ENCODE measurements around the gene SH3GL3. TPM values are rescaled to one million over a fixed set of nuclear protein-coding genes. Genes with fewer than 3 reads are reported as not detected.
A peak's percentile ranks its signal among the peaks of the same experiment; 100 is the strongest.

Gene SH3GL3
- polyA plus RNA-seq, 2 of the 4 experiments (the other 2 are of a cell fraction), result 0.19 to 0.21 TPM

- TF ChIP-seq USF2 (IDR thresholded peaks at IDR 0.05) (no peak), HES2 (IDR thresholded peaks at IDR 0.05) (no peak), FOSB (CRISPR knock-in tag; IDR thresholded peaks at IDR 0.05) (no peak), TP53 (CRISPR knock-in tag; IDR thresholded peaks at IDR 0.05) (no peak), SREBF2 (IDR thresholded peaks at IDR 0.05) (no peak), JUNB (IDR thresholded peaks at IDR 0.05) (no peak), HOXA7 (CRISPR knock-in tag; IDR thresholded peaks at IDR 0.05) (no peak), PHF8 (IDR thresholded peaks at IDR 0.05; ENCODE audit: borderline replicate concordance, low read depth) (no peak), RFX5 (IDR thresholded peaks at IDR 0.05) (no peak), MAFK (IDR thresholded peaks at IDR 0.05; ENCODE audit: partially characterized antibody) (no peak)
- Histone ChIP-seq H3K4me1 (no peaks in the 10 kb centered on the region), H3K27ac (no peak overlapping the region), H3K4me3 (no peak overlapping the region), H3K9me3 (0 out of 3 replicates have a peak, but pooled peaks cover 6% of the 10 kb centered on the region), H3K4me2 (no peak overlapping the region)
- no peak for DNase-seq (ENCODE audit: low read depth in 1 of 2, low spot score in 1 of 2)
- no peak for ATAC-seq
- POLR2A ChIA-PET, result no interaction called here
- peak; percentile 36 for FAIRE-seq
- CTCF ChIA-PET, result no interaction called here
Observed at GRCh38 chr15:83486363-83486762, 39.2 kb downstream of the SH3GL3 start.

GRCh38 chr15:83487519-83487918 is 40.4 kb downstream of the SH3GL3 start:
- TF ChIP-seq NR3C1 (IDR thresholded peaks at IDR 0.05) (no peak), POLR2AphosphoS2 (conservative IDR thresholded peaks at IDR 0.05; ENCODE audit: low read length) (no peak), RNF2 (IDR thresholded peaks at IDR 0.05; ENCODE audit: borderline replicate concordance, low read depth) (no peak), HDAC2 (IDR thresholded peaks at IDR 0.05) (no peak), MAZ (IDR thresholded peaks at IDR 0.05; ENCODE audit: borderline replicate concordance, low read depth, low read length) (no peak), NPAS2 (CRISPR knock-in tag; IDR thresholded peaks at IDR 0.05; ENCODE audit: borderline replicate concordance) (no peak), RARB (CRISPR knock-in tag; IDR thresholded peaks at IDR 0.05) (no peak), HOXB13 (CRISPR knock-in tag; IDR thresholded peaks at IDR 0.05; ENCODE audit: low read depth) (no peak), POLR2A (IDR thresholded peaks at IDR 0.05; ENCODE audit: low read length) (no peak), RCOR1 (IDR thresholded peaks at IDR 0.05; ENCODE audit: low read depth, low read length) (no peak), CHD4 (IDR thresholded peaks at IDR 0.05; ENCODE audit: borderline replicate concordance) (no peak), EHF (CRISPR knock-in tag; IDR thresholded peaks at IDR 0.05) (no peak), ESRRA (IDR thresholded peaks at IDR 0.05; ENCODE audit: borderline replicate concordance, low read length) (no peak), MYC (IDR thresholded peaks at IDR 0.05; ENCODE audit: borderline replicate concordance, low read length) (no peak), KDM1A (IDR thresholded peaks at IDR 0.05; ENCODE audit: low read depth) (no peak)
- Histone ChIP-seq H3K4me1 (no peaks in the 10 kb centered on the region), H3K9me3 (0 out of 3 replicates have a peak, but pooled peaks cover 6% of the 10 kb centered on the region), H3K4me2 (no peak overlapping the region), H3K27ac (no peak overlapping the region), H3K4me3 (no peak overlapping the region)
- ATAC-seq (no peak), FAIRE-seq (no peak), DNase-seq (ENCODE audit: low read depth in 1 of 2, low spot score in 1 of 2) (no peak)
- POLR2A ChIA-PET, result no interaction called here
- 30% methylated on average over 3 of the region's 3 CpGs for WGBS (ENCODE audit: missing lambda C conversion rate)
- CTCF ChIA-PET, result no interaction called here

GRCh38 chr15:83489690-83490089 is 42.5 kb downstream of the SH3GL3 start:
- ChIA-PET POLR2A (no interaction called here), CTCF (no interaction called here)
- WGBS (ENCODE audit: missing lambda C conversion rate), result 16% methylated on average over 2 of the region's 2 CpGs
- Histone ChIP-seq H3K4me3 (no peak overlapping the region), H3K4me1 (no peaks in the 10 kb centered on the region), H3K9me3 (no peaks in the 10 kb centered on the region), H3K4me2 (no peak overlapping the region), H3K27ac (no peak overlapping the region)
- DNase-seq (ENCODE audit: low read depth in 1 of 2, low spot score in 1 of 2) (no peak), FAIRE-seq (no peak), ATAC-seq (no peak)
- TF ChIP-seq KDM5A (IDR thresholded peaks at IDR 0.05) (no peak), MAFK (IDR thresholded peaks at IDR 0.05; ENCODE audit: partially characterized antibody) (no peak), MAX (IDR thresholded peaks at IDR 0.05) (no peak), ESRRA (IDR thresholded peaks at IDR 0.05; ENCODE audit: borderline replicate concordance, low read length) (no peak), RAD21 (conservative IDR thresholded peaks at IDR 0.05 in 1 of 2, IDR thresholded peaks at IDR 0.05 in 1 of 2) (no peak), POLR2A (IDR thresholded peaks at IDR 0.05; ENCODE audit: low read length) (no peak), ZSCAN20 (CRISPR knock-in tag; IDR thresholded peaks at IDR 0.05) (no peak), RCOR1 (IDR thresholded peaks at IDR 0.05; ENCODE audit: low read depth, low read length) (no peak), HDAC2 (IDR thresholded peaks at IDR 0.05) (no peak), FOSB (CRISPR knock-in tag; IDR thresholded peaks at IDR 0.05) (no peak), MYC (IDR thresholded peaks at IDR 0.05; ENCODE audit: borderline replicate concordance, low read length) (no peak), REST (IDR thresholded peaks at IDR 0.05) (no peak), HOXB13 (CRISPR knock-in tag; IDR thresholded peaks at IDR 0.05; ENCODE audit: low read depth) (no peak), RFX5 (IDR thresholded peaks at IDR 0.05) (no peak), ZFP36 (IDR thresholded peaks at IDR 0.05; ENCODE audit: borderline replicate concordance, partially characterized antibody) (no peak), BHLHE40 (IDR thresholded peaks at IDR 0.05; ENCODE audit: low read depth, low read length) (no peak), ZNF302 (CRISPR knock-in tag; IDR thresholded peaks at IDR 0.05) (no peak)
